T-helper 9 cell (primary cell): ENCODE results near the gene ITGA6.
A peak's percentile ranks its signal among the peaks of the same experiment; 100 is the strongest.

Experiments used
- DNase-seq: peaks from one replicate; pipeline ENCODE4 v3.0.0-alpha.2; 2020

Gene ITGA6

GRCh38 chr2:172416447-172417058 lies 10.8 kb upstream of the ITGA6 start:
- no peak for DNase-seq

GRCh38 chr2:172420216-172420615 lies 7.2 kb upstream of the ITGA6 start:
- no peak for DNase-seq

- DNase-seq: no peak
Measured at GRCh38 chr2:172423160-172423559, 4.2 kb upstream of the ITGA6 start.

GRCh38 chr2:172425336-172425735 lies 2.0 kb upstream of the ITGA6 start:
- no peak for DNase-seq

- no peak for DNase-seq
Measured at GRCh38 chr2:172426635-172427255, 641 bp upstream of the ITGA6 start.

GRCh38 chr2:172427990-172428831 lies 825 bp downstream of the ITGA6 start:
- peak; percentile 41 for DNase-seq

- DNase-seq: no peak
Measured at GRCh38 chr2:172428832-172429210, 1.4 kb downstream of the ITGA6 start.

- no peak for DNase-seq
Measured at GRCh38 chr2:172429301-172429968, 2.0 kb downstream of the ITGA6 start.

GRCh38 chr2:172430027-172430426 lies 2.6 kb downstream of the ITGA6 start:
- no peak for DNase-seq

- no peak for DNase-seq
Measured at GRCh38 chr2:172430678-172431077, 3.3 kb downstream of the ITGA6 start.

- DNase-seq: no peak
Measured at GRCh38 chr2:172431463-172431862, 4.1 kb downstream of the ITGA6 start.

GRCh38 chr2:172431993-172432392 lies 4.6 kb downstream of the ITGA6 start:
- no peak for DNase-seq

GRCh38 chr2:172433144-172433543 lies 5.8 kb downstream of the ITGA6 start:
- no peak for DNase-seq

- DNase-seq: no peak
Measured at GRCh38 chr2:172434821-172435605, 7.6 kb downstream of the ITGA6 start.

- DNase-seq: no peak
Measured at GRCh38 chr2:172435606-172435911, 8.2 kb downstream of the ITGA6 start.

GRCh38 chr2:172436889-172437288 lies 9.5 kb downstream of the ITGA6 start:
- DNase-seq: no peak

- peak; percentile 11 for DNase-seq
Measured at GRCh38 chr2:172437419-172438341, 10.3 kb downstream of the ITGA6 start.

GRCh38 chr2:172438741-172439508 lies 11.5 kb downstream of the ITGA6 start:
- no peak for DNase-seq

GRCh38 chr2:172439509-172439860 lies 12.1 kb downstream of the ITGA6 start:
- no peak for DNase-seq

GRCh38 chr2:172439911-172440310 lies 12.5 kb downstream of the ITGA6 start:
- DNase-seq: no peak

GRCh38 chr2:172440795-172441194 lies 13.4 kb downstream of the ITGA6 start:
- no peak for DNase-seq
